SK-N-SH (cell line): ENCODE measurements around the gene GYS2.

ENCODE experiments used
- CTCF ChIP-seq: fragments of 200-600 bp; sonication (generic); IDR thresholded peaks from 2 replicates; pipeline ENCODE4 v1.6.1; 2017; ENCODE audit warnings: antibody characterized with exemption, mild to moderate bottlenecking, moderate library complexity
- EZH2phosphoT487 ChIP-seq: fragments of 200-600 bp; sonication (generic); IDR thresholded peaks from 2 replicates; pipeline ENCODE4 v1.6.1; 2017; ENCODE audit warnings: low read depth, mixed run types, mild to moderate bottlenecking, antibody characterized with exemption, moderate library complexity, borderline replicate concordance
- FOXJ3 ChIP-seq: sonication (generic); formaldehyde crosslinking; IDR thresholded peaks from 2 replicates; pipeline ENCODE4 v1.5.1; 2020; ENCODE audit warnings: mild to moderate bottlenecking, missing genetic modification reagents
- GATA2 ChIP-seq: sonication (generic); formaldehyde crosslinking; IDR thresholded peaks from 2 replicates; pipeline ENCODE4 v1.5.0; 2020; ENCODE audit warnings: mild to moderate bottlenecking, missing genetic modification reagents
- JUND ChIP-seq: IDR thresholded peaks from 2 replicates; pipeline ENCODE4 v1.4.0; 2012
- MXI1 ChIP-seq: IDR thresholded peaks from 2 replicates; pipeline ENCODE4 v1.6.1; 2012; ENCODE audit warnings: mild to moderate bottlenecking, low read depth, low read length, improper control_type of control experiment
- NFIC ChIP-seq: IDR thresholded peaks from 2 replicates; pipeline ENCODE4 v1.4.0; 2012; ENCODE audit warnings: borderline replicate concordance
- POLR2AphosphoS5 ChIP-seq: IDR thresholded peaks from 2 replicates; pipeline ENCODE4 v1.6.1; 2012; ENCODE audit warnings: low read depth, low read length
- RFX5 ChIP-seq: IDR thresholded peaks from 2 replicates; pipeline ENCODE4 v1.6.1; 2012; ENCODE audit warnings: mild to moderate bottlenecking, improper control_type of control experiment, low read length
- SMC3 ChIP-seq: IDR thresholded peaks from 2 replicates; pipeline ENCODE4 v1.6.1; 2012; ENCODE audit warnings: low read depth, low read length, improper control_type of control experiment
- TAF1 ChIP-seq: IDR thresholded peaks from 2 replicates; pipeline ENCODE4 v1.6.1; 2012; ENCODE audit warnings: low read depth, mild to moderate bottlenecking, low read length, moderate library complexity, borderline replicate concordance
- YY1 ChIP-seq: IDR thresholded peaks from 2 replicates; pipeline ENCODE4 v1.4.0; 2012; ENCODE audit warnings: low read depth, mild to moderate bottlenecking

- no peak for TF ChIP-seq TAF1
- no peak for TF ChIP-seq MXI1
- no peak for TF ChIP-seq CTCF
- no peak for TF ChIP-seq SMC3
- no peak for TF ChIP-seq GATA2 (CRISPR knock-in tag)
- no peak for TF ChIP-seq NFIC
- no peak for TF ChIP-seq RFX5
- no peak for TF ChIP-seq JUND
- TF ChIP-seq FOXJ3 (CRISPR knock-in tag): no peak
- no peak for TF ChIP-seq EZH2phosphoT487
- TF ChIP-seq POLR2AphosphoS5: no peak
- TF ChIP-seq YY1: no peak
These were observed 3.5 kb upstream of the GYS2 start for GRCh38 chr12:21608196-21608595.
